GM18507 (cell line): ENCODE measurements around the gene AGBL3.

ENCODE experiments used
- DNase-seq: peaks from one replicate; pipeline ENCODE4 v3.0.0; 2011; ENCODE audit warnings: low read depth; ENCODE audit not compliant: insufficient read length; ENCODE audit errors: extremely low spot score
- FAIRE-seq: peaks from 2 replicates; lab custom pipeline; 2011; peaks lifted over from hg19 to GRCh38; lab: Jason Lieb, UNC

Gene AGBL3

GRCh38 chr7:135177028-135177696 is 190.9 kb downstream of the AGBL3 start:
- DNase-seq = no peak
- no peak for FAIRE-seq

GRCh38 chr7:135178364-135178763 is 192.1 kb downstream of the AGBL3 start:
- no peak for FAIRE-seq
- no peak for DNase-seq

- DNase-seq = no peak
- no peak for FAIRE-seq
Observed at GRCh38 chr7:135179321-135179925, 193.1 kb downstream of the AGBL3 start.

GRCh38 chr7:135180122-135180521 is 193.8 kb downstream of the AGBL3 start:
- no peak for DNase-seq
- FAIRE-seq = no peak

- FAIRE-seq = no peak
- no peak for DNase-seq
Observed at GRCh38 chr7:135181261-135181928, 195.1 kb downstream of the AGBL3 start.

GRCh38 chr7:135181929-135182678 is 195.8 kb downstream of the AGBL3 start:
- DNase-seq (no peak), FAIRE-seq (no peak)

- DNase-seq (no peak), FAIRE-seq (no peak)
Observed at GRCh38 chr7:135183478-135183877, 197.2 kb downstream of the AGBL3 start.

GRCh38 chr7:135184254-135184841 is 198.0 kb downstream of the AGBL3 start:
- FAIRE-seq (no peak), DNase-seq (no peak)
